GM21528 (cell line): Measurements from ENCODE around the gene MGAT4D.
"Not testable (repeated sequence)": the region's sequence is repeated elsewhere in the genome, so short reads cannot be mapped to it uniquely, and the experiment has no call there.

Source experiments
- ATAC-seq: cut with Tn5 transposase; IDR thresholded peaks from one replicate; pipeline ENCODE4 v1.9.1; 2021; ENCODE audit warnings: mild to moderate bottlenecking, moderate library complexity; ENCODE audit not compliant: unreplicated experiment, low FRiP score

MGAT4D gene

GRCh38 chr4:140497747-140498636, at the start of gene MGAT4D:
MGAT4D (minus strand) TSS chr4:140498293; CDS start chr4:140498222, 71 bp downstream.
- ATAC-seq: no peak

- ATAC-seq: no peak
Observed at GRCh38 chr4:140533951-140534480, 35.9 kb upstream of the MGAT4D start.

GRCh38 chr4:140529434-140529833, 31.3 kb upstream of the MGAT4D start:
- ATAC-seq: no peak

GRCh38 chr4:140523857-140524742, 26.0 kb upstream of the MGAT4D start, which contains the start of gene ELMOD2:
ELMOD2 (plus strand) TSS chr4:140524168; CDS start chr4:140525429, 1,261 bp downstream.
- ATAC-seq: peak; percentile 100

- peak; percentile 21 for ATAC-seq
Observed at GRCh38 chr4:140523370-140523856, 25.3 kb upstream of the MGAT4D start.

- no peak for ATAC-seq
Observed at GRCh38 chr4:140515423-140515822, 17.3 kb upstream of the MGAT4D start.

- ATAC-seq: not testable (repeated sequence)
Observed at GRCh38 chr4:140513765-140514164, 15.7 kb upstream of the MGAT4D start.

GRCh38 chr4:140504261-140504660, 6.2 kb upstream of the MGAT4D start:
- no peak for ATAC-seq

GRCh38 chr4:140499391-140499790, 1.3 kb upstream of the MGAT4D start:
- no peak for ATAC-seq

- ATAC-seq: no peak
Observed at GRCh38 chr4:140497405-140497746, 717 bp downstream of the MGAT4D start.

GRCh38 chr4:140485939-140486338, 12.2 kb downstream of the MGAT4D start:
- ATAC-seq: no peak

- ATAC-seq: no peak
Observed at GRCh38 chr4:140483445-140483844, 14.6 kb downstream of the MGAT4D start.

GRCh38 chr4:140472156-140472555, 25.9 kb downstream of the MGAT4D start:
- ATAC-seq: no peak

- ATAC-seq: no peak
Observed at GRCh38 chr4:140469791-140470733, 28.0 kb downstream of the MGAT4D start.

- no peak for ATAC-seq
Observed at GRCh38 chr4:140466146-140466545, 31.9 kb downstream of the MGAT4D start.

GRCh38 chr4:140463614-140464013, 34.5 kb downstream of the MGAT4D start:
- ATAC-seq: no peak

- ATAC-seq: no peak
Observed at GRCh38 chr4:140463182-140463581, 34.9 kb downstream of the MGAT4D start.

- ATAC-seq: no peak
Observed at GRCh38 chr4:140450352-140450751, 47.7 kb downstream of the MGAT4D start.

GRCh38 chr4:140448830-140449229, 49.3 kb downstream of the MGAT4D start:
- no peak for ATAC-seq

GRCh38 chr4:140448162-140448561, 49.9 kb downstream of the MGAT4D start:
- ATAC-seq: no peak
